C4-2B (cell line): ENCODE measurements around the gene HS3ST6.

Experiments used
- CTCF ChIP-seq: fragments of 450-650 bp; conservative IDR thresholded peaks from 2 replicates; pipeline ENCODE4 v1.5.1; 2017; ENCODE audit warnings: mild to moderate bottlenecking
- ZFX ChIP-seq: fragments of 450-650 bp; IDR thresholded peaks from 2 replicates; pipeline ENCODE4 v1.6.1; 2017

GRCh38 chr16:1930338-1930720 lies 12.1 kb upstream of the HS3ST6 start:
- no peak for TF ChIP-seq CTCF
- TF ChIP-seq ZFX = no peak
